KBM-7 (cell line): ENCODE measurements around the gene HPN.
A peak's percentile ranks its signal among the peaks of the same experiment; 100 is the strongest.
"Not testable (repeated sequence)": the region's sequence is repeated elsewhere in the genome, so short reads cannot be mapped to it uniquely, and the experiment has no call there.

Experiments used
- DNase-seq: peaks from one replicate; pipeline ENCODE4 v3.0.0-alpha.2; 2015
- in situ Hi-C: fragments of 300-500 bp; cut with MboI; formaldehyde crosslinking; loops from 2 replicates; pipeline ENCODE4 v1.14.3; 2020; ENCODE audit warnings: low sequenced_read_pairs, low pct_unique_long_range_greater_than_20kb, mixed read lengths

The HPN gene

GRCh38 chr19:35041548-35042055 is at the start of gene HPN:
Gene HPN, plus strand, starts transcription at chr19:35041721. Its CDS starts 786 bp downstream, at chr19:35042507.
- in situ Hi-C loops, result no loop called here
- no peak for DNase-seq

GRCh38 chr19:34992582-34992981 is 48.9 kb upstream of the HPN start:
- DNase-seq, in situ Hi-C loops: not testable (repeated sequence)

DNA sequence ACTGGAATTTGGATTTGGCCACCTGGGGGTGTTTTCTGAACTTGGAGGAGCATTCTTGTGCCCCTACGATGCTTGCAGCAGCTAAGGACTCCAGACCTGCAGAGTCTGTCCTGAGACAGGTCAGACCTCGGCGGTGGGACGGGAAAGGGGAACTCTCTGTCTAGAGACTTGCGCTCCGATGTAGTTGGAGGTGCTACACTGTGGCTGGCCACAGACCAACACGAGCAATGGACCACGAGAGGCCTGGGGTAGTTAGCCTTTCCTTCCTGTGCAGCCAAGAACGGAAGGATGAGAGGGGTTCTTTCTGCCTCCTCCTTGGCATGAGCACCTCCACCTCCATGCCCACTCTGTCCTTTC is 47.3 kb upstream of the HPN start:
- no peak for DNase-seq
- in situ Hi-C loops, result no loop called here

GRCh38 chr19:34994643-34995541 is 46.6 kb upstream of the HPN start:
- in situ Hi-C loops, result no loop called here
- no peak for DNase-seq

DNA sequence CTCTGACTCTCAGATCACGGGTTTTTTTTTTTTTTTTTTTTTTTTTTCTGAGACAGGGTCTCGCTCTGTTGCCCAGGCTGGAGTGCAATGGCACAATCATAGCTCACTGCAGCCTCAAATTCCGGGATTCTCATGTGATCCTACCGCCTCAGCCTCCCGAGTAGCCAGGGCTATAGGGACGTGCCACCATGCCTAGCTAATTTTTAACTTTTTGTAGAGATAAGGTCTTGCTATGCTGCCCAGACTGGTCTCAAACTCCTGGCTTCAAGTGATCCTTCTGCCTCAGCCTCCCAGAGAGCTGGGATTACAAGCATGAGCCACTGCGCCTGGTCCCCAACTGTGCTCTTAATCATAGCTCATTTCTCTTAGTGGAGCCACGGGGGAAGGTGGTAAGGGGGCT is 46.0 kb upstream of the HPN start:
- DNase-seq, result no peak
- in situ Hi-C loops, result no loop called here

- in situ Hi-C loops, result no loop called here
- DNase-seq, result peak; percentile 76
These were observed 44.4 kb upstream of the HPN start for GRCh38 chr19:34997071-34997617.

- DNase-seq, in situ Hi-C loops: not testable (repeated sequence)
These were observed 43.3 kb upstream of the HPN start for GRCh38 chr19:34998224-34998623.

- in situ Hi-C loops, result no loop called here
- no peak for DNase-seq
These were observed 42.6 kb upstream of the HPN start for GRCh38 chr19:34998777-34999497.

- peak; percentile 73 for DNase-seq
- in situ Hi-C loops, result no loop called here
These were observed 41.8 kb upstream of the HPN start, which contains the start of gene GRAMD1A for GRCh38 chr19:34999498-35000337. Gene GRAMD1A, plus strand, starts transcription at chr19:35000323. Its CDS starts 156 bp downstream, at chr19:35000479.

DNA sequence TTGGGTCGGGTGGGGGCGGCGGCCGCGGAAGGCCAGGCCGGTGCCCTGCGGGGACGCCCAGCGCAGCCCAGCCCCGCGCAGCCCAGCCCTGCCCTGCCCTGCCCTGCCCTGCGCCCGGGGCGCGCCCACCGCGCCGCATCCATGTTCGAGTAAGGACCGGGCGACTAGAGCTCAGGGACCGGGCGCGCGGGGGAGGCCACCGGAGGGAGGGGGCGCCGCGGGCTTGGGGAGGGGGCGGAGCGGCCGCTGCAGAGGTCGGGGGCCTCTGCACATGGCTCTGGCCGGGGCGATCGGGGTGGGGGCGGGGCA is 41.2 kb upstream of the HPN start:
- DNase-seq, result no peak
- in situ Hi-C loops, result no loop called here

DNA sequence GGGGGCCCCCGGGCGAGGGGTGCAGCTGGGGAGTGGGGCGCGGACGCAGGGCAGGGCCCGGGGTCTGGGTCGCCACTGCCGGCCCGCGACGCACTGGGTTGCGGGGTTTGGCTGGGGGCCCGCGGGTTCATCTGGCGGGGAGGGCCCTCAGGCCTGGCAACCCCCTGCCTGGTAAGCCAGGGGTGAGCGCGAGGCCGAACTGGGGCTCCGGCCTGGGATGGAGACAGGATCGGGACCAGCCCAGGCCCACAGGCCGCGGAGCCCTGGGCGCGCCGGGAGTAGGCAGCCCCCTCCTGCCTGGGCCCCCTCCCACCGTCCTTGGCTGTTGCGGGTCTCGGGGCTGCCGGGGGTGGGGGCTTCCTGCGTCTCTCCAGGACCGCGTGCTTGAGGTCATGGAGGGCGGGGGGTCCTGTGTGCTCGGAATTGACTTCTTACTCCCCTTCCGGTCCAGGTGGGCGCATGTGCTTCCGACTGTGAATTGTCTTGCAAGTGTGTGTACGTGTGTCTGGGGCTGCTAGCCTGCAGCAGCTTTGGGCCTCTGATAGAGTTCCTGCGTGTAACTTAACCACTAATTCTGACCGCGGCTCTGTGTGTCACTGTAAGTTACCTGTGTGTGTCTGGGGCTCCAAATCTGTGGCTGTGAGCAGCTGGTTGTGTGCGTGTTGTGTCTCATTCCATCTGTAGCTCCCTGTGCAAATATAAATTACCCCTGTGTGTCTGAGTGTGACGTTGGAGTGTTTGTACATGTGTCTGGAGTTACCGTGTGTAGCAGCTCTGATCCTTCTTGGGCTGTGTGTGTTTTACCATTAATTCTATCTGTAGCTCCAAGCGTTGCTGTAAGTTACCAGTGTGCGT is 40.6 kb upstream of the HPN start:
- peak; percentile 77 for DNase-seq
- in situ Hi-C loops, result no loop called here

GRCh38 chr19:35002037-35002535 is 39.4 kb upstream of the HPN start:
- no peak for DNase-seq
- in situ Hi-C loops, result no loop called here

DNA sequence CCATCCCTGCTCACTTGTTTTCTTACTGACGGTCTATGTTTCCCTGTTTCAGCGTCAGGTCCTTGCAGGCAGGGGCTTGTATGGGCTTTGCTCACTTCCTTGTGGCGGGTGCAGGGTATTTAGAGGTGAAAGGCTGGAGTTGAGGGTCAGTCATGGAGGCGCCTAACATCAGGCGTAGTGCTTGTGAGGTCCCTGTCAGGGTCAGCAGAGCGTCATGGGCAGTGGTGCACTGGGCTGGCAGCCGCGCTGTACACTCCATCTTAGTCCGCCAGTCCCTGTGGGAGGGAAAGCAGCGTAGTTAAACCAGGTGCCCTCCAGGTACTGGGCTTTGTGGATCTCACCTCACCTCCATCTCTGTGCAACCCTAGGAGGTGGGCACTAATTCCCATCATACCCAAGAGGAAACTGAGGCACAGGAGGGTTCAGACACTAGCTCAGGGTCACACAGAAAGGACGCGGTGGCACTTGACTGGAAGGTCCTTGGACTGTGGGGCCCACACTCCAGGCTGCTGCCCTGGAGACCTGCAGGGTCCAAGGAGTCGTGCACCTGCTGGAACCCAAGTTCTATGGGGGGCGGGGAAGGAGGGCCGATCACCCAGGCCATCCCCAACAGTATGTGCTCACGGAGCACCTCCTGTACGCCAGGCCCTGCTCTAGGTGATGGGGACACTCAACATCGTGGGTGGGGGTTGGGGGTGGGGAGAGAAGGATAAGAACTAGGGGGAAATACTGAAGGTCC is 36.8 kb upstream of the HPN start:
- DNase-seq, result no peak
- in situ Hi-C loops, result no loop called here

GRCh38 chr19:35005256-35005977 is 36.1 kb upstream of the HPN start:
- no peak for DNase-seq
- in situ Hi-C loops, result no loop called here

DNA sequence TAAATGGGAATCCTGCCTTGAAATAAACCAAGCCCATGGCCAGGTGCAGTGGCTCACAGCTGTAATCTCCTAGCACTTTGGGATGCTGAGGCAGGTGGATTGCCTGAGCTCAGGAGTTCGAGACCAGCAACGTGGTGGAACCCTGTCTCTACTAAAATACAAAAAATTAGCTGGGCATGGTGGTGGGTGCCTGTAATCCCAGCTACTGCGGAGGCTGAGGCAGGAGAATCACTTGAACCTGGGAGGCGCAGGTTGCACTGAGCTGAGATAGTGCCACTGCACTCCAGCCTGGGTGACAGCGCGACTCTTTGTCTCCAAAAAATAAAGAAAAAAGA is 35.5 kb upstream of the HPN start:
- DNase-seq, in situ Hi-C loops: not testable (repeated sequence)

- in situ Hi-C loops, result no loop called here
- no peak for DNase-seq
These were observed 35.1 kb upstream of the HPN start for GRCh38 chr19:35006342-35006998.

- in situ Hi-C loops, result no loop called here
- no peak for DNase-seq
These were observed 34.5 kb upstream of the HPN start for GRCh38 chr19:35006999-35007365.
